Astrocyte (in vitro differentiated cells and primary cell): ENCODE results near the gene COL4A6. TPM values are rescaled to one million over a fixed set of nuclear protein-coding genes. Genes with fewer than 3 reads are reported as not detected.

Experiments
- DNase-seq: peaks from one replicate; pipeline ENCODE4 v3.0.0-alpha.2; 2010; ENCODE audit warnings: low read depth
- FAIRE-seq: peaks from 2 replicates; lab custom pipeline; 2011; peaks lifted over from hg19 to GRCh38; lab: Jason Lieb, UNC
- H2AFZ ChIP-seq: 2 replicates; pipeline ENCODE4 v1.6.0; 2012; ENCODE audit warnings: low read depth, low read length, inconsistent platforms
- H3K27ac ChIP-seq: 2 replicates; pipeline ENCODE4 v1.5.1; 2011; ENCODE audit warnings: low read depth, low read length, inconsistent platforms
- H3K27me3 ChIP-seq: 2 replicates; pipeline ENCODE4 v1.6.0; 2011; ENCODE audit warnings: low read length, inconsistent platforms; ENCODE audit not compliant: insufficient read depth
- H3K36me3 ChIP-seq: 2 replicates; pipeline ENCODE4 v1.5.1; 2011; ENCODE audit warnings: low read length, inconsistent platforms; ENCODE audit not compliant: insufficient read depth
- H3K4me1 ChIP-seq: 2 replicates; pipeline ENCODE4 v1.5.1; 2011; ENCODE audit warnings: low read length, inconsistent platforms; ENCODE audit not compliant: insufficient read depth
- H3K4me2 ChIP-seq: 2 replicates; pipeline ENCODE4 v1.6.0; 2012; ENCODE audit warnings: low read length, inconsistent platforms
- H3K4me3 ChIP-seq: 2 replicates; pipeline ENCODE4 v1.5.1; 2011; ENCODE audit warnings: low read depth, mild to moderate bottlenecking, low read length, inconsistent platforms; ENCODE audit not compliant: insufficient read depth
- H3K79me2 ChIP-seq: 2 replicates; pipeline ENCODE4 v1.6.0; 2012; ENCODE audit warnings: mild to moderate bottlenecking, low read length, inconsistent platforms; ENCODE audit not compliant: insufficient read depth
- H3K9ac ChIP-seq: 2 replicates; pipeline ENCODE4 v1.6.0; 2012; ENCODE audit warnings: mild to moderate bottlenecking, low read length, inconsistent platforms
- H3K9me3 ChIP-seq: 2 replicates; pipeline ENCODE4 v1.5.1; 2012; ENCODE audit warnings: low read depth, mild to moderate bottlenecking, low read length, inconsistent platforms; ENCODE audit not compliant: insufficient read depth
- H4K20me1 ChIP-seq: 2 replicates; pipeline ENCODE4 v1.6.0; 2012; ENCODE audit warnings: low read length, inconsistent platforms; ENCODE audit not compliant: insufficient read depth
- H3K27ac Mint-ChIP-seq: one replicate; pipeline ENCODE4 v1.8.0; 2021; ENCODE audit warnings: mild to moderate bottlenecking, mixed read lengths; ENCODE audit not compliant: unreplicated experiment
- H3K27me3 Mint-ChIP-seq: one replicate; pipeline ENCODE4 v1.8.0; 2021; ENCODE audit warnings: low read depth, mixed read lengths; ENCODE audit not compliant: unreplicated experiment
- H3K36me3 Mint-ChIP-seq: one replicate; pipeline ENCODE4 v1.8.0; 2021; ENCODE audit warnings: low read depth, mixed read lengths; ENCODE audit not compliant: unreplicated experiment
- H3K4me1 Mint-ChIP-seq: one replicate; pipeline ENCODE4 v1.8.0; 2021; ENCODE audit warnings: low read depth, mixed read lengths; ENCODE audit not compliant: unreplicated experiment
- H3K4me3 Mint-ChIP-seq: one replicate; pipeline ENCODE4 v1.8.0; 2021; ENCODE audit warnings: mild to moderate bottlenecking, moderate library complexity, mixed read lengths; ENCODE audit not compliant: unreplicated experiment
- H3K9me3 Mint-ChIP-seq: one replicate; pipeline ENCODE4 v1.8.0; 2021; ENCODE audit warnings: mild to moderate bottlenecking, mixed read lengths; ENCODE audit not compliant: unreplicated experiment
- CTCF ChIP-seq: IDR thresholded peaks from 2 replicates; pipeline ENCODE4 v1.5.1; 2011; ENCODE audit warnings: low read depth, mild to moderate bottlenecking, inconsistent platforms, low read length, moderate library complexity; ENCODE audit not compliant: insufficient read depth
- EZH2 ChIP-seq: IDR thresholded peaks from 2 replicates; pipeline ENCODE4 v1.6.1; 2012; ENCODE audit warnings: mild to moderate bottlenecking, low read length, inconsistent platforms; ENCODE audit not compliant: insufficient read depth
- total RNA-seq: library from RNA; stranded (reverse); gene quantifications from 2 replicates; pipeline ENCODE4 v1.2.1, GENCODE V29; 2021

Gene COL4A6
- total RNA-seq, 1 donor from 2014 or later = 8.1 TPM

- Histone ChIP-seq H2AFZ (no peak overlapping the region), H3K4me2 (no peak overlapping the region), H3K79me2 (no peaks in the 10 kb centered on the region), H3K9me3 (no peaks in the 10 kb centered on the region), H4K20me1 (no peaks in the 10 kb centered on the region), H3K4me3 (no peak overlapping the region), H3K36me3 (no peaks in the 10 kb centered on the region), H3K27ac (no peak overlapping the region), H3K9ac (no peak overlapping the region), H3K27me3 (no peaks in the 10 kb centered on the region), H3K4me1 (no peaks in the 10 kb centered on the region)
- H3K4me3 Mint-ChIP-seq = no peak overlapping the region
- no peaks in the 10 kb centered on the region for H3K9me3 Mint-ChIP-seq
- TF ChIP-seq EZH2 (no peak), CTCF (no peak)
- DNase-seq = no peak
- FAIRE-seq = no peak
- no peak overlapping the region for H3K27ac Mint-ChIP-seq
- no peaks in the 10 kb centered on the region for H3K36me3 Mint-ChIP-seq
- no peaks in the 10 kb centered on the region for H3K27me3 Mint-ChIP-seq
- no peaks in the 10 kb centered on the region for H3K4me1 Mint-ChIP-seq
Observed at GRCh38 chrX:108366644-108367406, 71.4 kb downstream of the COL4A6 start.

GRCh38 chrX:108362026-108362425 is 76.2 kb downstream of the COL4A6 start:
- FAIRE-seq = peak; percentile 49
- Mint-ChIP-seq H3K4me1 (peaks cover 5% of the 10 kb centered on the region), H3K4me3 (no peak overlapping the region), H3K9me3 (no peaks in the 10 kb centered on the region), H3K27ac (no peak overlapping the region), H3K36me3 (no peaks in the 10 kb centered on the region), H3K27me3 (no peaks in the 10 kb centered on the region)
- Histone ChIP-seq H3K4me1 (no peaks in the 10 kb centered on the region), H3K27ac (no peak overlapping the region), H3K79me2 (no peaks in the 10 kb centered on the region), H3K4me2 (no peak overlapping the region), H3K9ac (no peak overlapping the region), H3K27me3 (no peaks in the 10 kb centered on the region), H3K36me3 (no peaks in the 10 kb centered on the region), H4K20me1 (no peaks in the 10 kb centered on the region), H2AFZ (no peak overlapping the region), H3K4me3 (no peak overlapping the region), H3K9me3 (no peaks in the 10 kb centered on the region)
- no peak for DNase-seq
- TF ChIP-seq EZH2 = no peak
- no peak for TF ChIP-seq CTCF

GRCh38 chrX:108361316-108361715 is 76.9 kb downstream of the COL4A6 start:
- TF ChIP-seq EZH2 (no peak), CTCF (no peak)
- peak; percentile 8 for DNase-seq
- Mint-ChIP-seq H3K4me1 (peaks cover 5% of the 10 kb centered on the region), H3K27ac (no peak overlapping the region), H3K9me3 (no peaks in the 10 kb centered on the region), H3K27me3 (no peaks in the 10 kb centered on the region), H3K36me3 (no peaks in the 10 kb centered on the region), H3K4me3 (no peak overlapping the region)
- Histone ChIP-seq H3K27me3 (no peaks in the 10 kb centered on the region), H3K9me3 (no peaks in the 10 kb centered on the region), H3K9ac (no peak overlapping the region), H3K4me1 (no peaks in the 10 kb centered on the region), H3K79me2 (no peaks in the 10 kb centered on the region), H3K4me2 (no peak overlapping the region), H3K36me3 (no peaks in the 10 kb centered on the region), H2AFZ (no peak overlapping the region), H3K4me3 (no peak overlapping the region), H4K20me1 (no peaks in the 10 kb centered on the region), H3K27ac (no peak overlapping the region)
- FAIRE-seq = peak; percentile 37
